Measurements from ENCODE around the gene RABIF. TPM values are rescaled to one million over a fixed set of nuclear protein-coding genes. Genes with fewer than 3 reads are reported as not detected.
"Not testable (repeated sequence)": the region's sequence is repeated elsewhere in the genome, so short reads cannot be mapped to it uniquely, and the experiment has no call there.

RABIF gene
- total RNA-seq, result 15.1 and 16.7 TPM in 2 replicates

- intact Hi-C loops (cut with micrococcal nuclease), result loop anchor here (1.0 to 10.0 kb wide), 9 partner anchors 39 to 906 kb away; partner anchors contain the start of genes ADIPOR1, CYB5R1, KLHL12 and PCAT6
Measured at GRCh38 chr1:202888531-202889360, at the start of gene RABIF. RABIF (minus strand) TSS chr1:202889149; CDS start chr1:202889098, 51 bp downstream.

GRCh38 chr1:202938287-202938925 is 49.5 kb upstream of the RABIF start:
- intact Hi-C loops (cut with micrococcal nuclease), result no loop called here

GRCh38 chr1:202936409-202936808 is 47.5 kb upstream of the RABIF start:
- intact Hi-C loops (cut with micrococcal nuclease), result not testable (repeated sequence)

GRCh38 chr1:202935844-202936243 is 46.9 kb upstream of the RABIF start:
- intact Hi-C loops (cut with micrococcal nuclease), result no loop called here

GRCh38 chr1:202934755-202935154 is 45.8 kb upstream of the RABIF start:
- intact Hi-C loops (cut with micrococcal nuclease), result no loop called here

- intact Hi-C loops (cut with micrococcal nuclease), result no loop called here
Measured at GRCh38 chr1:202932476-202932875, 43.5 kb upstream of the RABIF start.

- intact Hi-C loops (cut with micrococcal nuclease), result loop anchor here (1.0 to 5.0 kb wide), 7 partner anchors 31 to 579 kb away; partner anchors contain the start of genes ADIPOR1, KDM5B, PPP1R12B and TMEM183A
Measured at GRCh38 chr1:202926581-202927491, 37.9 kb upstream of the RABIF start, which contains the start of gene KLHL12. KLHL12 (minus strand) TSS chr1:202927234; CDS start chr1:202925162, 2,072 bp downstream.

- intact Hi-C loops (cut with micrococcal nuclease), result no loop called here
Measured at GRCh38 chr1:202923533-202923932, 34.6 kb upstream of the RABIF start.

- intact Hi-C loops (cut with micrococcal nuclease), result no loop called here
Measured at GRCh38 chr1:202919615-202920014, 30.7 kb upstream of the RABIF start.

- intact Hi-C loops (cut with micrococcal nuclease), result no loop called here
Measured at GRCh38 chr1:202915146-202915545, 26.2 kb upstream of the RABIF start.

- intact Hi-C loops (cut with micrococcal nuclease), result not testable (repeated sequence)
Measured at GRCh38 chr1:202912476-202912875, 23.5 kb upstream of the RABIF start.

- intact Hi-C loops (cut with micrococcal nuclease), result no loop called here
Measured at GRCh38 chr1:202909494-202909893, 20.5 kb upstream of the RABIF start.

GRCh38 chr1:202908998-202909397 is 20.0 kb upstream of the RABIF start:
- intact Hi-C loops (cut with micrococcal nuclease), result no loop called here

GRCh38 chr1:202905331-202905730 is 16.4 kb upstream of the RABIF start:
- intact Hi-C loops (cut with micrococcal nuclease), result no loop called here

GRCh38 chr1:202903808-202904207 is 14.9 kb upstream of the RABIF start:
- intact Hi-C loops (cut with micrococcal nuclease), result not testable (repeated sequence)

- intact Hi-C loops (cut with micrococcal nuclease), result no loop called here
Measured at GRCh38 chr1:202901555-202901954, 12.6 kb upstream of the RABIF start.

GRCh38 chr1:202892501-202892900 is 3.6 kb upstream of the RABIF start:
- intact Hi-C loops (cut with micrococcal nuclease), result no loop called here

GRCh38 chr1:202890392-202890791 is 1.4 kb upstream of the RABIF start:
- intact Hi-C loops (cut with micrococcal nuclease), result no loop called here

- intact Hi-C loops (cut with micrococcal nuclease), result loop anchor here (1.0 to 10.0 kb wide), 8 partner anchors 39 to 907 kb away; partner anchors contain the start of genes ADIPOR1, CYB5R1, KLHL12 and PCAT6
Measured at GRCh38 chr1:202888221-202888530, 773 bp downstream of the RABIF start.

GRCh38 chr1:202880961-202881460 is 7.9 kb downstream of the RABIF start:
- intact Hi-C loops (cut with micrococcal nuclease), result loop anchor here (10.0 kb wide), 1 partner anchor 914 kb away; the partner anchor contains the start of genes ZBED6 and ZC3H11A

- intact Hi-C loops (cut with micrococcal nuclease), result loop anchor here (10.0 kb wide), 1 partner anchor 915 kb away; the partner anchor contains the start of genes ZBED6 and ZC3H11A
Measured at GRCh38 chr1:202880062-202880461, 8.9 kb downstream of the RABIF start.

Data from T-helper 2 cell treated with Interferon-gamma antibody and Interleukin-4, amounts not matched to agents 100 ng/mL and 5 ng/mL, for 36 hours (primary cell).